NCI-H1105 (cell line): ENCODE results near the gene LGR6.
A peak's percentile ranks its signal among the peaks of the same experiment; 100 is the strongest.
"Not testable (repeated sequence)": the region's sequence is repeated elsewhere in the genome, so short reads cannot be mapped to it uniquely, and the experiment has no call there.

Experiments used
- DNase-seq: peaks from one replicate; lab custom pipeline; 2025; lab: John Stamatoyannopoulos, UW

The LGR6 gene

DNA sequence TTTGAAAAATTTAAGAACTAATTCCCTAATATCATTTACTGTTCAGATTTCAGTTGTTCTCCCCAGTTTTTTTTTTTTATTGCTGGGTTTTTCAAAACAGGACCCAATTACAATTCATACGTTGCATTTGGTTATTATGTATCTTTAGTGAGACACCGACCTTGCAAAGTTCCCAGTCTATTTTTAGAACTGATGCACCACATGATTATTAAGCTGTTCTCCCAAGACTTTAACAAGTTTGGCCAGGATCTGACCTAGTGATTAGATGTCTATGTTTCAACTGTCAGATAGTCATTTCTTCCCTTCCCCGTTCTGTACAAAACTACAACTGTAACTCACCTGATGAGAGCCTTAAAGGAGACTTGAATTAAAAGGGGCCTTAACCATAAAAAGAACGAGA lies 140.3 kb downstream of the LGR6 start:
- DNase-seq = no peak

- DNase-seq = peak; percentile 66
These were observed 150.2 kb downstream of the LGR6 start for GRCh38 chr1:202343652-202344349.

- no peak for DNase-seq
These were observed 154.5 kb downstream of the LGR6 start for GRCh38 chr1:202348005-202348508.

- peak; percentile 99 for DNase-seq
These were observed 155.1 kb downstream of the LGR6 start, which contains the start of gene PPP1R12B for GRCh38 chr1:202348509-202349205. Gene PPP1R12B (plus strand): TSS chr1:202348699. CDS start chr1:202348852, 153 bp downstream.

DNA sequence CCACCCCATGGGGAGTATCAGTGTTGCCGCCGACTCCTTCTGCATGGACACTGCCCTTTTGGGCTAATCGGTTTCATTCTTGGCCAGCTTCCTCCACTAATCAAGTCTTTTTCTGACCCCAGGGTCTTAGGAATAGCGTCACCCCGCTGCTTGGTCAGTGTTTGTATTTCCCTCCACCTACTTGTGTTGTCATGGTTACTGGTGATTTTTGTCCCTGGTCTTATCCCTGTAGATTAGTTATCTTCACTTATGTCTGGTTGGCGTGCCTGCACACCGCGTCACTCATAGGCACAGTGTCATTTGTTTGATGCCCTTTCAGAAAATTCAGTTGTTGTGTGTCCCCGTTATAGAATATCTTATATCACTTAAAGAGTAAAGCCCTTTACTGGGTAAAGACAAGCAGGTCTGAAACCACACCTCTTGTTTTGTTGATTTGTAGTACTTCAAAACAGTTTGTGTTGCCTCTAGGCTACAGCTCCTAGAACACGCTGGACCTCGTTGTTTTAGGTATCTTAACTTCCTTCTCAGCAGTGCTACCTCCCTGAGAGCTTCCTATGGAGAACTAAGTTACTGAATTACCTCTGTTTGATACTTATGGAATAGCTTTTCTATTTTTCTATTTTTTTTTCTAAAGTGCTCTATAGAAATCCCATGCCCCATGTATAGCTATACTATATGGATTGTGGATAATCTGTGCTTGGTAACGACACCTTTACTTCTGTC lies 155.8 kb downstream of the LGR6 start:
- no peak for DNase-seq

GRCh38 chr1:202351725-202352124 lies 158.1 kb downstream of the LGR6 start:
- DNase-seq = no peak

DNA sequence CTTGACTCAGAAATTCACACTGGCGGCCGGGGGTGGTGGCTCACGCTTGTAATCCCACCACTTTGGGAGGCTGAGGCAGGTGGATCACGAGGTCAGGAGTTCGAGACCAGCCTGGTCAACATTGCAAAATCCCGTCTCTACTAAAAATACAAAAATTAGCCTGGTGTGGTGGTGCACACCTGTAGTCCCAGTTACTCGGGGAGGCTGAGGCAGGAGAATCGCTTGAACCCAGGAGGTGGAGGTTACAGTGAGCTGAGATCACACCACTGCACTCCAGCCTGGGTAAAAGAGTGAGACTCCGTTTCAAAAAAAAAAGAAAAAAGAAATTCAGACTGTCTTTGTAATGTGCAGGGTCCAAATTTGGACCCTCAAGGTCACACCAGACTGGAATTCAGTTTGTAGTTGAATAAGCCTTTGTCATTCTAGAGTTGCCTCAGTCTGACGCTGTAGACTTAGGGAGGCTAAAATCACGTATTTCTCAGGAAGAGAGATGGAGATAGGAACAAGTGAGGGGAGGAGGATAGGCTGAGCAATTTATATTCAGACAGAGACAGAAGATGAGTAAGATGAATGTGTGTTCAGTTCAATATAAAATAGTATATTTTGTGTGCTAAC lies 159.1 kb downstream of the LGR6 start:
- not testable (repeated sequence) for DNase-seq

DNA sequence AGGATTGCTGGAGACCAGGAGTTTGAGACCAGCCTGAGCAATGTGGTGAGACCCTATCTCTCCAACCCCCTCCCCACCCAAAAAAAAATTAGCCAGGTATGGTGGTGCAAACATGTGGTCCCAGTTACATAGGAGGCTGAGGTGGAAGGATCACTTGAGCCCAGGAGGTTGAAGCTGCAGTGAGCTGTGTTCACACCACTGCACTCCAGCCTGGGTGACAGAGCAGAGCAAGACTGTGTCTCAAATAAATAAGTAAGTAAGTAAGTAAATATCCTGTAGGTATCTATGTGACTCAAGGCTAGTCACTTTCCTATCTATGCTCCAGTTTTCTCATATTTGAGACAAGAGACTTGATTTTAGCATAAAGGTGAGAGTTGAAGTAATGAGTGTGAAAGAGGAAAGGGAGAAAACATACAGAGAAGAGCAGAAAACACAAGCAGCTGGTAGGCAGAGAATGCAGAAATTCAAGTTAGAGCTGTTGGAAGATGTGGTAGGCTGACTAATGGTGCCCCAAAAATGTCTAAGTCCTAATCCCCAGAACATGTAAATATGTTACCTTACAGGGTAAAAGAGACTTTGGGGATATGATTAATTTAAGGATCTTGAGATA lies 162.4 kb downstream of the LGR6 start:
- no peak for DNase-seq

DNA sequence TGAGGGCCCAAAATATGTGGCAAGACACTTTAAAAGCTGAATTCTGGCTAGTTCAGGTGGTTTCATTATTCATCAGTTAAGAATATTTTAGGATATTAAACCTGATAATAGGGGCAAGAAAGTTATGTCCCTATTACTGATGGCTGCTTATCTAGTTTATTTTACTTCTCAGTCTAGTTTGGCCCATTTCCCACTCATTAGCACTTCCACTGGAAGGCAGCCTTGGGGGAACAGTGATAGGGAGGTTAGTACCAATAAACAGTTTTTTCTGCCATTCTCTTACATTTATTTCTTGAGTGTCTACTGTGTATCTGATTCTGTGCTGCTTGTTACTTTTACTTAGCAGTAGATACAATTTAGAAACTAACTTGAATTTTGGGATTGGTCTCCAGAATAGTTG lies 163.9 kb downstream of the LGR6 start:
- no peak for DNase-seq

GRCh38 chr1:202361224-202361623 lies 167.6 kb downstream of the LGR6 start:
- no peak for DNase-seq

DNA sequence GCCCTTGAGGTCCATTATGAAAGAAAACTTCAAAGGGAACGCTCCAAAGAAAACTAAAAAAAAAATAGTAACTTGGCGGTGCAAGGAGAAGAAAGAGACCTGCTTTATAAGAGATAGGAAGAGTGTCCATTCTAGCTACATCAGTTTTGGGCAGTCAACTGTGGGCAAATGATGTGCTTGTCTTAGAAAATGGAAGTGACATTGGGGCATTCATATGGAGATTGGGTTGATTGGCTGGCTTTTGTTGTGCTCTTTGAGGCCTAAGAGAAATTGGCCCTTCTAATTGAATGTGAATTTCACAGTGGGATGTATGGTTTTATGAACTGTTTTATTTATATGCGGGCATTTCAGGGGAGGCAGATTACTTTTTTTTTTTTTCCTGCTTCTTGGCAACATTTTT lies 168.1 kb downstream of the LGR6 start:
- no peak for DNase-seq

DNA sequence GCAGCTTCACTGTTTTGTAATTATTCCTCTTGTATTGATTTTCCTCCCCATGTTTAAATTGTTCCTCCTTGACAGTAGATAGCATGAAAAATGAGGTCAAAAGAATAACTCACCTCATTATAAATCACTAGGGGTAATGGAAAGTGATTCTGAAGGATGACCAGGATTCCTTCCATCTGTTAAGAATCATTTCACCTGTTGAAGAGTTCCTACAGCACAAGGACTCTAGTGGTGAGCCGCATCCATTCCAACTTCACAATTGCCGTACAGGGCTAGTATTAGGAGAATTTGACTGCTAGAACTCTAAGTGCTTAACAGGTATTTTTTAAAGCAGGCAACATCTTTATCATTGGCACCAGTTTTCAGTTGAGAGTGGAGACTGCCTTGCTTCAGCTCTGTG lies 168.6 kb downstream of the LGR6 start:
- DNase-seq = no peak

- no peak for DNase-seq
These were observed 171.7 kb downstream of the LGR6 start for GRCh38 chr1:202365092-202365815.

- no peak for DNase-seq
These were observed 173.7 kb downstream of the LGR6 start for GRCh38 chr1:202367271-202367670.
